GM10266 (cell line): ENCODE measurements around the gene KLK4.

Experiments used
- DNase-seq: peaks from one replicate; pipeline ENCODE4 v3.0.0; 2012; ENCODE audit errors: extremely low spot score
- CTCF ChIP-seq: IDR thresholded peaks from 2 replicates; pipeline ENCODE4 v1.5.1; 2012; ENCODE audit warnings: mild to moderate bottlenecking, low read depth; ENCODE audit not compliant: control insufficient read depth, insufficient read depth; ENCODE audit errors: missing control alignments

The KLK4 gene

GRCh38 chr19:50944795-50945194 lies 33.6 kb upstream of the KLK4 start:
- DNase-seq = no peak
- TF ChIP-seq CTCF = no peak

GRCh38 chr19:50943074-50943828 lies 32.1 kb upstream of the KLK4 start:
- no peak for DNase-seq
- no peak for TF ChIP-seq CTCF

- no peak for DNase-seq
- no peak for TF ChIP-seq CTCF
Observed at GRCh38 chr19:50939596-50939995, 28.4 kb upstream of the KLK4 start.

DNA sequence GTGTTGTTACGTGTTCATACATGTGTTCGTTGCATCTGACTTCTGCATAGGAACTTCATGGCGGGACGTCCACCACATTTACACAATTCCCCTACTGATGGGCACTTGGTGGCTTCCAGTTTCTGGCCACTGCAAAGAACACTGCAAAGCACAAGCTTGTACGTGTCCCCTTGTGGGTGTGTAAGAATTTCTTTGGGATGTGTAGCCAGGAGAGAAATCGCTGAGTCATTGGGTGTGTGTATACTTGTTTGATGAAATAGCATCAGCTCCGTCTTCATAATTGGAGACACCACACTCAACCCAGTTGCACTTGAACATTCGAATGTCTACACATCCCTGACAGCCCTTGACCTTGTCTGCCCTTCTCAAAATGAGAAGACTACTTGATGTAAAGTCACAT lies 22.4 kb upstream of the KLK4 start:
- DNase-seq = no peak
- TF ChIP-seq CTCF = no peak

GRCh38 chr19:50932690-50933083 lies 21.5 kb upstream of the KLK4 start:
- DNase-seq = no peak

GRCh38 chr19:50932018-50932689 lies 21.0 kb upstream of the KLK4 start:
- TF ChIP-seq CTCF = no peak
- no peak for DNase-seq

More at GRCh38 chr19:50932690-50933083, 21.5 kb upstream of the KLK4 start:
- no peak for TF ChIP-seq CTCF

DNA sequence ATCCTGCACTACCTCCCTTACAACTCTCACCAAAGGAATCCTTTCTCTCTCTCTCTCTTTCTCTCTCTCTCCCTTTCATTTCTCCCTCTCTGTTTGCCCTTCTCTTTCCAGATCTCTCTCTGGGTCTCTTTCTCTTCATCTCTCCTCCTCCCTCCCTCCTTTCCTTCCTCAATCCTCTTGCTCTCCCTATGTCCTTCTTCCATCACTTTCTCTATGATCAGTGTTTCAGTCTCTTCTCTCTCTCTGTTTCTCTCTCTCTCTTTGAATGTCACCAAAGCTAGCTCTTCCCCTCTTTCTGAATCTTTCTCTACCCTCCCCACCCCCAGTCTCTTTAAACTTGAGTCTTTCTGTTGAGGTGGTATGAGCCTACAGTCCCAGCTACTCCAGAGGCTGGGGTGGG lies 19.8 kb upstream of the KLK4 start:
- no peak for DNase-seq
- TF ChIP-seq CTCF = no peak
